GM23338 (cell line): ENCODE measurements around the gene SARNP.

Source experiments
- EZH2 ChIP-seq: fragments of 200-600 bp; sonication (generic); IDR thresholded peaks from one replicate; pipeline ENCODE4 v1.8.0; 2017; ENCODE audit warnings: antibody characterized with exemption, mild to moderate bottlenecking, low read depth; ENCODE audit not compliant: unreplicated experiment
- POLR2AphosphoS5 ChIP-seq: IDR thresholded peaks from 2 replicates; pipeline ENCODE4 v1.6.1; 2016; ENCODE audit warnings: antibody characterized with exemption, low read depth
- REST ChIP-seq: IDR thresholded peaks from one replicate; pipeline ENCODE4 v1.6.1; 2018; ENCODE audit warnings: antibody characterized with exemption; ENCODE audit not compliant: unreplicated experiment
- STAT1 ChIP-seq: IDR thresholded peaks from one replicate; pipeline ENCODE4 v1.6.1; 2016; ENCODE audit warnings: antibody characterized with exemption; ENCODE audit not compliant: unreplicated experiment
- TF ChIP-seq, protein P1 (sequence below), 2 experiments: fragments of 200-600 bp in 1 of 2; sonication (generic) in 1 of 2; conservative IDR thresholded peaks; 2 replicates each; pipeline versions ENCODE4 v1.5.1 to v1.6.1; 2016 to 2017; ENCODE audit warnings: antibody characterized with exemption in 2 of 2, low read depth in 2 of 2, mild to moderate bottlenecking in 2 of 2, moderate library complexity in 1 of 2

GRCh38 chr12:55845785-55846496 is 28.4 kb upstream of the SARNP start:
- no peak for TF ChIP-seq STAT1
- TF ChIP-seq, protein P1, sequence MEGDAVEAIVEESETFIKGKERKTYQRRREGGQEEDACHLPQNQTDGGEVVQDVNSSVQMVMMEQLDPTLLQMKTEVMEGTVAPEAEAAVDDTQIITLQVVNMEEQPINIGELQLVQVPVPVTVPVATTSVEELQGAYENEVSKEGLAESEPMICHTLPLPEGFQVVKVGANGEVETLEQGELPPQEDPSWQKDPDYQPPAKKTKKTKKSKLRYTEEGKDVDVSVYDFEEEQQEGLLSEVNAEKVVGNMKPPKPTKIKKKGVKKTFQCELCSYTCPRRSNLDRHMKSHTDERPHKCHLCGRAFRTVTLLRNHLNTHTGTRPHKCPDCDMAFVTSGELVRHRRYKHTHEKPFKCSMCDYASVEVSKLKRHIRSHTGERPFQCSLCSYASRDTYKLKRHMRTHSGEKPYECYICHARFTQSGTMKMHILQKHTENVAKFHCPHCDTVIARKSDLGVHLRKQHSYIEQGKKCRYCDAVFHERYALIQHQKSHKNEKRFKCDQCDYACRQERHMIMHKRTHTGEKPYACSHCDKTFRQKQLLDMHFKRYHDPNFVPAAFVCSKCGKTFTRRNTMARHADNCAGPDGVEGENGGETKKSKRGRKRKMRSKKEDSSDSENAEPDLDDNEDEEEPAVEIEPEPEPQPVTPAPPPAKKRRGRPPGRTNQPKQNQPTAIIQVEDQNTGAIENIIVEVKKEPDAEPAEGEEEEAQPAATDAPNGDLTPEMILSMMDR (conservative IDR thresholded peaks at IDR 0.05; ENCODE audit: low read depth in 2 of 2): no peak
- no peak for TF ChIP-seq EZH2
- no peak for TF ChIP-seq POLR2AphosphoS5
- TF ChIP-seq REST: no peak
